HG03064 (cell line): ENCODE measurements around the gene BAG3.

Experiments used
- ATAC-seq: cut with Tn5 transposase; IDR thresholded peaks from one replicate; pipeline ENCODE4 v1.9.1; 2021; ENCODE audit warnings: low read depth; ENCODE audit not compliant: unreplicated experiment

The BAG3 gene

GRCh38 chr10:119665901-119666708, 14.9 kb downstream of the BAG3 start:
- ATAC-seq: no peak

DNA sequence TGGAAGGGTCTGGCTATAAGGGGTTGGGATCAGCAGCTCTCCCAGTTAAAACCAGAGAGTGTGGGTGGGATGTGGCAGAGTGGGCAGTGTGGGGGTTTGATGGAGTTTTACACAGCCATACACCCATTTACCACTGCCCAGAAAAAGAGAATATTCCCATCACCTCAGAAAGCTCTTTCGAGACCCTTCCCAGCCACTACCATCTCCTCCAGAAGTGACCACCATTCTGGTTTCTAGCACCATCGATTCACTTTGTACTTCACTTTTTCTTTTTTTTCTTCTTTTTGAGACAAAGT, 15.5 kb downstream of the BAG3 start:
- no peak for ATAC-seq

- ATAC-seq: no peak
Observed at GRCh38 chr10:119667562-119668328, 16.6 kb downstream of the BAG3 start.

GRCh38 chr10:119668461-119668860, 17.3 kb downstream of the BAG3 start:
- no peak for ATAC-seq

DNA sequence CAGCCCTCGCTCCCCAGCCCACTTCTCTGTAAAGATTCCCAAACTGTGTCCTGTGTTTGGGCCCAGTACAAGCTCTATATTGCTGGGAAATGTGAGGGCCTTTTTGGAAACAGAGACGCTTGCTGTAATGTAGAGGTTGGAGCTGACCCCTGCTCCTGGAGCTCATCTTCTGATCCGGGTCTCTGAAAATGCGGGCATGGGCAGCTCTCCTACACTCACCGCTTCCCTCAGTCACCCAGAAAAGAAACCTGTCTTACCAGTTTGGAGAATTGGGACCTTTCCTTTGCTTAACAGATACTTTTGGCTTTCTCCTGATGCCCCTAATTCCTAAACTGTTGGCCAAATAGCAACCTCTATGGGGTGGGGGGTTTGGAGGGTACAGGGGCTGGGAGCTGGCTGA, 18.2 kb downstream of the BAG3 start:
- no peak for ATAC-seq

- no peak for ATAC-seq
Observed at GRCh38 chr10:119669975-119670640, 18.9 kb downstream of the BAG3 start.

GRCh38 chr10:119670717-119671116, 19.5 kb downstream of the BAG3 start:
- ATAC-seq: no peak

GRCh38 chr10:119671381-119671780, 20.2 kb downstream of the BAG3 start:
- no peak for ATAC-seq

GRCh38 chr10:119672291-119672690, 21.1 kb downstream of the BAG3 start:
- no peak for ATAC-seq

DNA sequence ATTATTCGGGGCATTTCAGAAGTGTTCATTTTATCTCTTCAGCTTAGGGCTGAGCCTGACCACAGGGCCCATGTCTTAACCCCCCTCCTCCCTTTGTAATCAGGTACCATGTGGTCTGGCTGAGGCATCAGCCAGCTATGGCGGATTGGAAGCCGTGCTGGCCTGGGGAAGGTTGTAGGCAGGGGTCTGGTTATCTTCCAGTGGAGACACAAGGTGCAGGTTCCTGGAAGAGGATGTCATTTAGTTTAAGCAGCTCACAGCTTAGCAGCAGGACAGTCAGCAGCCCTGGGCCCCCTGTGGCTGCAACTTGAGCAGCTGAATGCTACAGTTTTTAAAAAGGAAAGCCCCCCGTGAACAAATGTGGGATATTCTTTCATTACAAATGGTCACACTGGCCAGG, 22.1 kb downstream of the BAG3 start:
- no peak for ATAC-seq

DNA sequence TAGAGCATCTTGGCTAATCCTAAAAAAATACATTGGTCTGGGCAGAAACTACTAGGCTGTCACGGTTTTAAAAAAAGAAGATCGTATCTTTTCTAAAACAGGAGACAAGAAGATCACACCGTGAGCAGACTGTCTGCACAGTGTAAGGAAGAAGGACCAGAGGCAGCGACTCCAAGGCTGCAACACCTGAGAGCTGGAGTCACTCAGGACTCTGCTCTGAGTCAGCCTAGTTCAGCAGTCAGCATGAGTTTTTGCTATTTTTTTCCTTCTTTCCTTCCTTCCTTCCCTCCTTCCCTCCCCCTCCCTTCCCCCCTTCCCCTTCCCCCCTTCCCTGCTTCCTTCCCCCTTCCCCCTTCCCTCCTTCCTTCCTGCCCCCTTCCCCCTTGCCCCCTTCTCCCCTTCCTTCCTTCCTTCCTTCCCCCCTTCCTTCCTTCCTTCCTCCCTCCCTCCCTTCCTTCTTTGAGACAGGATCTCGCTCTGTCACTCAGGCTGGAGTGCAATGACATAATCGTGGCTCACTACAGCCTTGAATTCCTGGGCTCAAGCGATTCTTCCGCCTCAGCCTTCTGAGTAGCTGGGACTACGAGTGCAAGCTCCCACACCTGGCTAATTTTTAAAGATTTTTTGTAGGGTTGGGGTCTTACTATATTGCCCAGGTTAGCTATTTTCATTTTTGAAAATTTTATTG, 24.4 kb downstream of the BAG3 start:
- no peak for ATAC-seq

DNA sequence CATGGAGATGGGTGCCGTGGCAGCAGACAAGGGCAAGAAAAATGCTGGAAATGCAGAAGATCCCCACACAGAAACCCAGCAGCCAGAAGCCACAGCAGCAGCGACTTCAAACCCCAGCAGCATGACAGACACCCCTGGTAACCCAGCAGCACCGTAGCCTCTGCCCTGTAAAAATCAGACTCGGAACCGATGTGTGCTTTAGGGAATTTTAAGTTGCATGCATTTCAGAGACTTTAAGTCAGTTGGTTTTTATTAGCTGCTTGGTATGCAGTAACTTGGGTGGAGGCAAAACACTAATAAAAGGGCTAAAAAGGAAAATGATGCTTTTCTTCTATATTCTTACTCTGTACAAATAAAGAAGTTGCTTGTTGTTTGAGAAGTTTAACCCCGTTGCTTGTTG, 25.9 kb downstream of the BAG3 start:
- ATAC-seq: no peak

GRCh38 chr10:119677904-119678755, 26.9 kb downstream of the BAG3 start:
- no peak for ATAC-seq

DNA sequence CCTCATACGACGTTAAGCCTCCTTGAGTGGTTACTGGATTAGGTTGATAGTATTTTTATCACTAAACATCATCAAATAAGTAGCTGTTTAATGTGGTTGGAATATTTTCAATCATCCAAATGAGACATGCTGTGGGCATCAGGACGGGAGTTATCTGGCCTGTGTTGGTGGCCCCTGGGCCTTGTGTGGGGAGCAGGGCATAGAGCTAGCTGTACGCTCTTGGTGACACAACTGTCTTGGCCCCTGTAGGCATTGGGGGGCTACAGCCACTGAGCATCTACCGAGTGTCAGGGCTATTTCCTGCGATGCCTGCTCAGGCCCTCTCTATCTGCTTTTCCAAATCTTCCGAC, 28.3 kb downstream of the BAG3 start:
- ATAC-seq: no peak

- ATAC-seq: no peak
Observed at GRCh38 chr10:119680050-119680449, 28.9 kb downstream of the BAG3 start.

DNA sequence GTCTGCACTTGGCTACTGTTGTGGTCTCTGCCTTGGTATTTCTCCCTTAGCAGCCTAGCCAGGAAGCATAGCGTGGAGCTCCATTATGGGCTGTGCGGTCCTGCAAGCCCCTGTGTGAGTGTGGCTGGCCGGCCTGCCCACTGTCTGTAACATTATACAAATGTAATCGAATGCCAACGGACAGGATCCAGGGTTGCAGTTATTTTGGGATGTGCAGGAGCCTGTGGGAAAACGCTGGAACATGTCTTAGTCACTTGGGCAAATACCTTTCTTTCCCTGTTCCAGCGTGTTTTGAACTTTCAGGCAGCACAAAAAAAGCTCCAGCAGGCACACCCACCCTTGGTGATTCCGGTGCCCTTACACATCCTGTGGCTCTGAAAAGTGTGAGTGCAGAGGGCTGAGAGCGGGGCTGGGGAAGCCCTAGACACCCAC, 29.5 kb downstream of the BAG3 start:
- no peak for ATAC-seq

GRCh38 chr10:119686465-119687191, 35.4 kb downstream of the BAG3 start:
- ATAC-seq: peak; percentile 73

DNA sequence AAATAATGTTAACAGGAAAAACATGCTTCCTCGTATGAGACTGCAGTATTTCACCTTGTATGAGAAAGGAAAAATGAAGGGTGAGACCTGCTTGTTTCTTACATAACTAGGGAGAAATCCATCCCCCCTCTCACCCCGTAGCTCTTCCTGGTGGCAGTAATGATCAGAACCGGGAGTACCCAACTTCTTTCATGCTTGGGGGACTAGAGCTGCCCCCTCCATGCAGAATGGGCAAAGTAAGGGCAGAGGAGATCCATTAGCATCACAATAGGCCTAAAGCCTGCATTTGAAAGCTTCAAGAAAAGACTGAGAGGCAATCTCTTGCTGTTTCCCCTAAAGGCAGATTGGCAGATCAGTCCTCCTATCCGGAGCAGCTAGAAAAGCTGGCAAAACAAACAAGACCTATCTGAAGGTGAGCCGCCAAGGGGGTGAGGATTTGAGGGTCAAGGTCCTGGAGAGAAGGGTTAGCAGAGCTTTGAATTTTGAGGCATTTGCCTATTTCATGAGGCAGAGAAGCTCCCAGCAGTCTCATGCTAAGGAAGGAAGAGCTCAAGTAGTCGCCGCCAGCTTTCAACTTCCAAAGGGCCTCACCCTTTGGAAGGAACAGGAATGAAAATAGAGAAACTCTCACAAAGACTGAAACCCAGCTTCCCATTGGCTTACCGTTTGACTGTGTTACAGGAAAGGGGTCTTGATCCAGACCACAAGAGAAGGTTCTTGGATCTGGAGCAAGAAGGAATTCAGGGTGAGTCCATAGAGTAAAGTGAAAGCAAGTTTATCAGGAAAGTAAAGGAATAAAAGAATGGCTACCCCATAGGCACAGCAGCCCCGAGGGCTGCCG, 36.2 kb downstream of the BAG3 start:
- no peak for ATAC-seq

- no peak for ATAC-seq
Observed at GRCh38 chr10:119688033-119688508, 36.9 kb downstream of the BAG3 start.
